ENCODE data around the gene TMEM192.
"Not testable (repeated sequence)": the region's sequence is repeated elsewhere in the genome, so short reads cannot be mapped to it uniquely, and the experiment has no call there.

The TMEM192 gene

DNA sequence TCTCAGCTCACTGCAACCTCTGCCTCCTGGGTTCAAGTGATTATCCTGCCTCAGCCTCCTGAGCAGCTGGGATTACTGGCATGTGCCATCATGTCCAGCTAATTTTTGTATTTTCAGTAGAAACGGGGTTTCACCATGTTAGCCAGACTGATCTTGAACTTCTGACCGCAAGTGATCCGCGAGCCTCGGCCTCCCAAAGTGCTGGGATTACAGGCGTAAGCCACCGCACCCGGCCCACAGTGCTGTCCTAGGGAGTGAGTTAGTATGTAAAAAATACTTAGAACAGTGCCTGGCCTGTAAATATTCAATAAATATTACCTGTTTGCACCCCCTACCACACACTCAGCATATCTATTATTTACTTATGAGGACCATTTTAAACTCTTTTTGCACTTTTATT is 20.5 kb downstream of the TMEM192 start:
- DNase-seq (ENCODE audit: low read depth): not testable (repeated sequence)

DNA sequence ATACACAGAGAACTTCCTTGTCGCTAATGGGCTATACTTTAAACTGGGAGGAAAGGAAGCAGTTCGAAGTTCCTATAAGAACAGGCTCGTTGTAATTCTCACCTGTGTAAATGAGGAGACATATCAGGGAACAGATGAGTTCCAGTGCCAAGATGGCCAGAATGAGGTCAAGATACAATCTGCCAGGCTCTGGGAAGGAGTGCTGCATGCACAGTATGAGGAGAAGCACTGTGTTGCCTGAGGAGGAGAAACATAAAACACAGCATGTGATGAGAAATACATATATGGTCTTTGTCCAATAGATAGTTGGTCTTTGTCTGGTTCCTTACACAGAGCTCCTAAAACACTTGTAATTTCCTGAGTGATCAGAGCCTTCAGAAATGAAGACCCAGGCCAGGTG is 24.3 kb downstream of the TMEM192 start:
- DNase-seq (ENCODE audit: low read depth): no peak

DNA sequence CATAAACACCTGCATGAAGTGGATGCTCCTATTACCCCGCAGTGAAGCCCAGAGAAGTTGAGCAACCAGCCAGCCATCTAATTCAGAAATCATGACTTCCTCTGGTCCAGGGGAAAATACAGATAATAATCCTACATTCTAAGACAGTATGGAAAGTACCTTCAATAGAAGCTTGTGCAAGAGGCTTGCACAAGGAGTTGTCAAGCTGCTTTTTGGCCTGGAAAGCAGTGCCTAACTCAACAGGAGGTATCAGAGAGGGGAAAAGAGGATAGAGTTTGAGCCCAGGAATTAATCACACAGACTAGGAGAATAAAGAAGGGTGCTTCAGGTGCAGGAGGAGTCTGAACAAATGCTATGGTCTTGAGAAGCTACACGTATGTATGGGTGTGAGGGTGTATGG is 26.7 kb downstream of the TMEM192 start:
- DNase-seq (ENCODE audit: low read depth): no peak

DNA sequence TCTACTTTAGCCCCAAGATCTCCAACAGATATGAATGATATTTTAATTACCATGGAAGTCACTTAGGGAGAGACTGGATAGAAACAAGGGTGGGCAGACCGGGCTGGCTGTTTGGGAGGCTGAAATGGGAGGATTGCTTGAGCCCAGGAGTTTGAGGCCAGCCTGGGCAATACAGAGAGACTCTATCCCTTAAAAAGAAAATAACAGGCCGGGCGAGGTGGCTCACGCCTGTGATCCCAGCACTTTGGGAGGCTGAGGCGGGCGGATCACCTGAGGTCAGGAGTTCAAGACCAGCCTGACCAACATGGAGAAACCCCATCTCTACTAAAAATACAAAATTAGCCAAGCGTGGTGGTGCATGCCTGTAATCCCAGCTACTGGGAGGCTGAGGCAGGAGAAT is 27.9 kb downstream of the TMEM192 start:
- not testable (repeated sequence) for DNase-seq (ENCODE audit: low read depth)

DNA sequence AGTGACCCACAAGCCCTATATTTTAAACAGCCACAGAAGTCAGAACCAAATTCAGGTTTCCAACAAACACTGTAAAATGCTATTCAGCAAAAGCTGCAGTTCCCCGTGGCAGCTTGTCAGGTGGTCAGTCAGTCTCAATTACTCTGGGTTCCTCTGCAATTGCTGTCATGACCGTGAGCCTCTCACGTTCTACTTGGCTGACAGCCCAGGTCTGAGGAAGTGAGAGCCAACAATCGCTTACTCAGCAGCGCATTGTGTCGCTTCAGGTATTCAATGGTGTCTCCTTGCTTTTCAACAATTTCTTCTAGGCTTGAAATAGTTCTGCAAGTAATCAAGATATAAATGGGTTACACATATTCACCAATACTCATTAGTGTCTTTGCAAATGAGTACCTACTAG is 33.2 kb downstream of the TMEM192 start:
- DNase-seq (ENCODE audit: low read depth): no peak

DNA sequence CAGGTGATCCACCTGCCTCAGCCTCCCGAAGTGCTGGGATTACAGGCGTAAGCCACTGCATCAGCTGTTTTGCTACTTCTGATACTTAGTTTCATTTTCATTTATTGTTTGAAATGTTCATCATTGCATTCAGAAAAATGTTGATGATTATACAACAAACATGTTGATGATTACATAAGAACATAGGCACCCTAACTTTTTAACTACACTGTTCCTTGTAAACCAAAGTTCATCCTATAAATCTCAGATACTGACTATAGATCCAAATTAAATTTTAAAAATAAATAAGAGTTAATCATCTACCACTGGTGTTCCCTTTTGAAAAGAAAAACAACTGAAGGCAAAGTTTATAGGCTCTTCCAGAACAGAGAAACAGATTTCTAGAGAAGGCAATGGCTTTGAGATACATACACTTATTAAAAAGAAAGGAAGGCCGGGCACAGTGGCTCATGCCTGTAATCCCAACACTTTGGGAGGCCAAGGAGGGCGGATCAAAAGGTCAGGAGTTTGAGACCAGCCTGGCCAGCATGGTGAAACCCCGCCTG is 35.6 kb downstream of the TMEM192 start:
- no peak for DNase-seq (ENCODE audit: low read depth)

DNA sequence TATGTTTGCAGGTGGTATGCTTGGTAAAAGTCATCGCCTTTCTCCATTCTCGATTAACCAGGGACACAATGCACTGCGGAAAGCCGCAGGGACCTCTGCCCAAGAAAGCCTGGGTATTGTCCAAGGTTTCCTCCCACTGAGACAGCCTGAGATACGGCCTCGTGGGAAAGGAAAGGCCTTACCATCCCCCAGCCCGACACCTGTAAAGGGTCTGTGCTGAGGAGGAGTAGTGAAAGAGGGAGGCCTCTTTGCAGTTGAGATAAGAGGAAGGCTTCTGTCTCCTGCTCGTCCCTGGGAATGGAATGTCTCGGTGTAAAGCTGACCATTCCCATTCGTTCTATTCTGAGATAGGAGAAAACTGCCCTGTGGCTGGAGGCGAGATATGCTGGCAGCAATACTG is 39.3 kb downstream of the TMEM192 start:
- DNase-seq (ENCODE audit: low read depth): not testable (repeated sequence)

DNA sequence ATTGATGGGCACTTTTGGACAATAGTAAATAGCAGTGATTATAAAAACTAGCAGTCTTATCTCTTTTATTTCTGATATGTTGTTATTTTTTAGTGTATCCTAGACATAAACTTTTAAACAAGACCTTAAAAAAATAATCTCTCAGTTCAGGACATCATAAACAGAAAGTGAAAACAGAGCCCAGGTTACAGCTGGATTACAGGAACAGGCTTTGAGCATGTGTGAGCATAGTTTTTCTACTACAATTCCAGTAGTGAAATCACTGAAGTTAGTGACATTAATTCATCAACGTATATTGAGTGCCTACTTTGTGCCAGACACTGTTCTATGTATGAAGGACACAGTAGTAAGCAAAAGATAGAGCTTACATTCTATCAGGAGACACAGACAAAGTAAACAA is 42.1 kb downstream of the TMEM192 start:
- no peak for DNase-seq (ENCODE audit: low read depth)

DNA sequence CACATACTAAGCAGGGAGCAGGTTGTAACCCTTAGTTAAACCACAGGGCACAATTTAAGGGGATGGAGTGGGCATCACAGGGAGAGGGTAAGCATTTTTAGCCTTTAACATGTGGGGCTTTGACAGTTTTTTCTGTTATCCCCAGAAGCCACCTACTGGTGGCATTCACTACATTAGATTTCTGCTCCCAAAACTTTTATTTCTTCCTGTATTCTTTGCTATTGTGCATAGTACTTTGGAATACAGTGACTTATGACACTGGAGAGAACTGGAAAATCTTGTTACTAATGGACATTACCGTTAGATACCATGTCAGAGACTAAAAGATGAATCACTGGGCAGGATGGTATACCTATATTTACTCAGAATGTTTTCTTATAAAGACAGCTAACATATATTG is 51.7 kb downstream of the TMEM192 start:
- no peak for DNase-seq (ENCODE audit: low read depth)

DNA sequence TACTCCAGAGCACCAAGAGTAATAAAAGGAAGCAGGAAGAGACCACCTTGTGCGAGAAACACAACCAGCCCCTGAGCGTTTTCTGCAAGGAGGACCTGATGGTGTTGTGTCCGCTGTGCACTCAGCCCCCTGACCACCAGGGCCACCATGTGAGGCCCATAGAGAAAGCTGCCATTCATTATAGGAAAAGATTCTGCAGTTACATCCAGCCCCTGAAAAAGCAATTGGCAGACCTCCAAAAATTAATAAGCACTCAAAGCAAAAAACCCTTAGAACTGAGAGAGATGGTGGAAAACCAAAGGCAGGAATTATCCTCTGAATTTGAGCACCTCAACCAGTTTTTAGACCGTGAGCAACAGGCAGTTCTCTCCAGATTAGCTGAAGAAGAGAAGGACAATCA is 53.3 kb downstream of the TMEM192 start:
- no peak for DNase-seq (ENCODE audit: low read depth)

DNA sequence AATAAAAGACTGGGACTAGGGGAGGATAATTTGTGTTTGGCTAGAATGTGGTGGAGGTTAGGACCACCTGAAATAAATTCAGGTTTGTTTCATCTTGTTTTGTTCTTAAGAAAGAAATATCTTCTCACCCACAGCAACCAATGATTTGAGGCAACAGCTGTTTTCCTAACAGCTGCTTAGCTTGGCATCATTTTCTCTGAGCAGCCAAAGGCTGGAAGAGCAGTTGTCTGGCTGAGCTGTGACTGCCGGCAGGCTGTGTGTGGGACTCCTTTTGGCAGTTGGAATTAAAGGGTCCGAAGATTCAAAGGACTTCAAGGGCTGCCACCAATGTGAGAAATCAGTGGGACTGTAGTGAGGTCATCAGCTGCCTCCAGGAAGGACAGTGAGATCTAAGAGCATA is 54.0 kb downstream of the TMEM192 start:
- no peak for DNase-seq (ENCODE audit: low read depth)

DNA sequence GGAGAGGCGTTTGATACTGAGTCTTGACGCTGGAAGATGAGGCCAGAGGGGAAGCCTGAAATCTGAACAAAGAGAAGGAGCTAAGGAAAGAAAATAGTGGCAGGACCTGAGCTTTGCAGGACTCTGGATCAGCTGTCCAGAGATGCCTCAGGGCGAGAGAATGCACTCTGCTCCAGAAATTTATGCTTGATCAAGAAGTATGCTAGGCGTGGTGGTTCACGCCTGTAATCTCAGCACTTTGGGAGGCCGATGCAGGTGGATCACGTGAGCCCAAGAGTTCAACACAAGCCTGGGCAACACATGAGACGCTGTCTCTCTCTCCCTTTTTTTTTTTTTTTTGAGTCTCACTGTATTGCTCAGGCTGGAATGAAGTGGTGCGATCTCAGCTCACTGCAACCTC is 57.1 kb downstream of the TMEM192 start:
- no peak for DNase-seq (ENCODE audit: low read depth)

DNA sequence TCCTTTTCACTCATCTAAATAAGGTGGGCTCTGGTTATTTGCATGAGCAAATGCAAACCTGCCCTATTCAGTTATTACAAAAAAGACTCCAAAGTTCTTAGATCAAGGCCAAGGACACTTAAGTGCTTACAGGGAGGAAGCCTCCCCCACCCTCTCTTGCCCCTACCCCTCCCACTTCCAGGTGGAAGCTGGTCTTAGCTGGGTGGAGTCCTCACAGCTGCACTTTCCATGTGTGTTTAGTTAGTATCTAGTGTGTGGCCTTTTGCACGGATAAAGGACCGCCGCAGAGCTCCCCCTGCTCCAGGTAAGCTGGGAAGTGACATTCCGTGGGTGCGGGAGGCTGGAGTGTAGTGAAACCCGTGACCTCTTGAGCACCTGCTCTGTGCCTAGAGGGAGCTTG is 59.0 kb downstream of the TMEM192 start, which contains the start of gene TRIM75:
Gene TRIM75, plus strand, starts transcription at position 222 of the 400 bp plus-strand sequence. CDS start 5,282 bp downstream, outside the sequence.
- DNase-seq (ENCODE audit: low read depth): no peak

DNA sequence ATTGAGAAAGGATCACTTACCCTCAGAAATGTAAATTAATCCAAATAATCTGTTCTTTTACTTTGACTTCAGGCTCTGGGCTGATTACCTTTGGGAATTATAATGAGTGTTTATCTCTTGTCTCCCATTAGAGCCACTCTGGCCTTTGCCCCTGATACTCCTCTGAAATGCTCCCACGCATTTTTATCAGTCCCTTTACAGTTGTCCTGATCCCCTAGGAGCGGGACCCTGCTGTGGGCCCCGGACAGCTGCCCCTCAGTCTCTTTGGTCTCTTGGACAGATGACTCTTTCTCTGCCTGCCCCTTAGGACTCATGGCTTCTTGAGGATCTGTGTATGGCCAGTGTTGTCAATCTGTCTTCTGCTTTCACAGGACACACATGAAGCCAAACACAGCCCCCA is 60.0 kb downstream of the TMEM192 start:
- DNase-seq (ENCODE audit: low read depth): no peak

DNA sequence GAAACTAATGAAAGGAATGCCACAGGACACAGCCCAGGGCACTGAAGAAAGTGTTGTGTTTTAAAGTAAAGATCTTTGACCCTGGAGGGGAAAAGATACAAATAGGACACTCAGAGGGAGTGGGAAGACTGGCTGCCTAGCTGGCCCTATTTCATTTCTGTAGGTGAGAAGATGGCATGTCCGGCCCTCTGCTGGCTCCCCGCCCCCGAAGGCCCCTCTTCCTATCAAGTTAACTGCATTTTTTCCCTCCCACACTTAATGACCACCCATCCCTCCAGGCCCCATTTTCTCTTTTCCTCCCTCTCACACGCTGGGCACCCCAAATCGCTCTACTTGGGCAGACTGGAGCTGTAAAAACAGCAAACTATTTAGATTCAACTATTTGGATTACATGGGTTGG is 64.5 kb downstream of the TMEM192 start:
- no peak for DNase-seq (ENCODE audit: low read depth)

DNA sequence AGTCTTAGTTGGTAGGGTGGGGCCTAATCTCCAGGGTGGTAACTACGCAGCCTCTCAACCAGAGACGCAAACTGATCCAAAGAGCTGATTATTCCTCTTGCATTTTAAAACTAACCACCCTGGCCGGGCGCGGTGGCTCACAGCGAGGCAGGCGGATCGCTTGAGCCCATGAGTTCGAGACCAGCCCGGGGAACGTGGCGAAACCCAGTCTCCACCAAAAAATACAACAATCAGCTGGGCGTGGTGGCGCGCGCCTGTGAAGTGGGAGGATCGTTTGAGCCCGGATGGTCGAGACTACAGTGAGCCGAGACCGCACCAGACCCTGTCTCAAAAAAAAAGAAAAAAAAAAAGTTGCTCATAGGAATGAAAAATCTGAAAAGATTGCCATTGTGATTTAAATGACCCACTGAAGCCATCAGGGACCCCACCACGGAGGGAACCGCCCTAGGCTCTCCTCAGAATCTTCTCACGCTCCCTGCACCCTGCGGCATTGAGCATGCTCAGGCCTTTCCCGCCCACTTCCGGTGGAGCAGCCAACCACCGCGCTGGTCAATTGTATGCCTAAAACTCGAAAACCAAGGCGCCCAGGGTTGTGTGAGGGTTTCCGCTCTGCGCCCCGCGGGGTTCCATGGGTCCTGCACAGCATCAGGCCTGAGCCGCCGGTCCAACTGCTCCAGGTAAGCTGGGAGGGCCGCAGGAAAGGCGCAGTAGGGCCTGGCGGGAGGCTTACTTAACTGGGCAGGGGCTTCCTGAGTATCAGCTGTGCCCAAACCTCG is 81.0 kb downstream of the TMEM192 start, which contains the start of gene TRIM60:
Gene TRIM60, plus strand, starts transcription at position 564 of the 776 bp plus-strand sequence. CDS start 8,074 bp downstream, outside the sequence.
- no peak for DNase-seq (ENCODE audit: low read depth)

DNA sequence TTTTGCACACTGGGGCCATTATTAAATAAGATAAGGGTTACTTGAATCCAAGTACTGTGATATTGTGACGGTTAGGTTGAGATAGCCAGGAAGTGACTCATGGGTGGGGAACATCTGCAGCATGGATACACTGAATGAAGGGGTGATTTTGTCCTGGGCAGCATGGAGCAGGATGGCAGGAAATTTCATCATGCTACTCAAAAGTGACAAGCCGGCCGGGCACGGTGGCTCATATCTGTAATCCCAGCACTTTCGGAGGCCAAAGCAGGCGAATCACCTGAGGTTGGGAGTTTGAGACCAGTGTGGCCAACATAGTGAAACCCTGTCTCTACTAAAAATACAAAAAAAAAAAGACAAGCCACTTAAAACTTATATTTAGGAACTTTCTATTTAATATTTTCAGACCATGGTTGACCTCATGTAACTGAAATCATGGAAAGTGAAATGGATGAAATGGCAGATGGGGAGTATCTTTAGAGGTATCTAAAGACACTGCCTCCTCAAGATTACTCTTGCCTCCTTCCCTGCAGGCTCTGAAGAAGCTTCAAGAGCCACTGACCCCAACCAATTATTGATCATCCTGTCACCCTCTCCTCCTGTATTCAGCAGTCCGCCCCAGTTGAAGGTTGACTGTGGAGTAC is 84.8 kb downstream of the TMEM192 start:
- no peak for DNase-seq (ENCODE audit: low read depth)

DNA sequence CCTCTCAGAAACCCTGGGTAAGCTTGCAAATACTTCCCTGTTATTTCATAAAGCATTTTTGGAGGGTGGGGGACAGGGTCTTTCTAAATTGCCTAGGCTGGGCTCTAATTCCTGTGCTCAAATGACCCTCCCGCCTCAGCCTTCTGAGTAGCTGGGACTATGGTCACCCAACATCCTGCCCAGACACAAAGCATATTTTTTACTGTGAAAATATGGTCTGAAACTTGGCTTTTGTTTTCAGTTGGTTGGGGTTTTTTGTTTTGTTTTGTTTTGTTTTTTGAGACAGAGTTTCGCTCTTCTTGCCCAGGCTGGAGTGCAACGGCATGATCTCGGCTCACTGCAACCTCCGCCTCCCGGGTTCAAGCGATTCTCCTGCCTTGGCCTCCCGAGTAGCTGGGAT is 86.9 kb downstream of the TMEM192 start:
- not testable (repeated sequence) for DNase-seq (ENCODE audit: low read depth)
